HEK293 (cell line): Measurements from ENCODE around the gene GTF2A1L.

ENCODE experiments used
- CTCF ChIA-PET: fragments of 350-600 bp; formaldehyde crosslinking; extraction: SDS; loops from one replicate; lab custom pipeline; 2021; ENCODE audit warnings: antibody characterized with exemption; lab: Yijun Ruan, JAX
- POLR2A ChIA-PET: fragments of 300-600 bp; formaldehyde crosslinking; extraction: SDS; loops from one replicate; lab custom pipeline; 2020; ENCODE audit warnings: antibody characterized with exemption, inconsistent platforms; lab: Yijun Ruan, JAX
- H3K27ac ChIP-seq: fragments of 200-500 bp; sonication (Bioruptor generic); 2 replicates; pipeline ENCODE4 v1.5.1; 2014; ENCODE audit warnings: low read depth, low read length, control low read depth, inconsistent platforms; ENCODE audit errors: extremely low read depth
- H3K36me3 ChIP-seq, 2 experiments: fragments of 200-500 bp in 1 of 2; sonication (Bioruptor generic) in 1 of 2; 1 replicate in 1 of 2; 2 replicates in 1 of 2; pipeline ENCODE4 v1.5.1; 2014 to 2017; ENCODE audit warnings: inconsistent platforms in 2 of 2, low read length in 2 of 2; ENCODE audit not compliant: control insufficient read depth in 2 of 2, insufficient read depth in 1 of 2
- H3K4me1 ChIP-seq: fragments of 200-500 bp; sonication (Bioruptor generic); 2 replicates; pipeline ENCODE4 v1.5.1; 2014; ENCODE audit warnings: mild to moderate bottlenecking, low read length, inconsistent platforms; ENCODE audit not compliant: control insufficient read depth, insufficient read depth
- H3K4me3 ChIP-seq: 2 replicates; pipeline ENCODE4 v1.5.1; 2011; ENCODE audit warnings: low read depth, mild to moderate bottlenecking, control low read depth, low read length, moderate library complexity
- H3K9me3 ChIP-seq: fragments of 200-500 bp; sonication (Bioruptor generic); 2 replicates; pipeline ENCODE4 v1.5.1; 2014; ENCODE audit warnings: low read depth, low read length, inconsistent platforms; ENCODE audit not compliant: control insufficient read depth, insufficient read depth
- KLF16 ChIP-seq: fragments of 450-650 bp; formaldehyde crosslinking; IDR thresholded peaks from 2 replicates; pipeline ENCODE4 v1.5.1; 2017; ENCODE audit warnings: missing biosample characterization, missing genetic modification characterization
- TCF7L2 ChIP-seq: IDR thresholded peaks from 2 replicates; pipeline ENCODE4 v1.6.1; 2011; ENCODE audit warnings: low read depth, mild to moderate bottlenecking, inconsistent platforms, low read length, moderate library complexity, borderline replicate concordance
- ZBTB17 ChIP-seq: fragments of 450-650 bp; formaldehyde crosslinking; IDR thresholded peaks from 2 replicates; pipeline ENCODE4 v1.5.1; 2016; ENCODE audit warnings: missing biosample characterization, missing genetic modification characterization
- ZNF155 ChIP-seq: fragments of 450-650 bp; formaldehyde crosslinking; IDR thresholded peaks from 2 replicates; pipeline ENCODE4 v1.5.1; 2016; ENCODE audit warnings: missing biosample characterization, missing genetic modification characterization
- ZNF184 ChIP-seq: fragments of 450-650 bp; IDR thresholded peaks from 2 replicates; pipeline ENCODE4 v1.5.1; 2018; ENCODE audit warnings: missing biosample characterization, mild to moderate bottlenecking, missing genetic modification characterization
- ZNF202 ChIP-seq: fragments of 450-650 bp; formaldehyde crosslinking; IDR thresholded peaks from 2 replicates; pipeline ENCODE4 v1.5.1; 2016; ENCODE audit warnings: missing biosample characterization, missing genetic modification characterization, borderline replicate concordance
- ZNF354C ChIP-seq: fragments of 450-650 bp; formaldehyde crosslinking; IDR thresholded peaks from 2 replicates; pipeline ENCODE4 v1.5.1; 2016; ENCODE audit warnings: missing biosample characterization, missing genetic modification characterization, low read depth, borderline replicate concordance
- ZNF404 ChIP-seq: fragments of 450-650 bp; formaldehyde crosslinking; IDR thresholded peaks from 2 replicates; pipeline ENCODE4 v1.5.1; 2017; ENCODE audit warnings: missing biosample characterization, missing genetic modification characterization
- ZNF521 ChIP-seq: fragments of 450-650 bp; formaldehyde crosslinking; IDR thresholded peaks from 2 replicates; pipeline ENCODE4 v1.5.1; 2017; ENCODE audit warnings: missing biosample characterization, mild to moderate bottlenecking, missing genetic modification characterization
- ZNF624 ChIP-seq: fragments of 450-650 bp; formaldehyde crosslinking; IDR thresholded peaks from 2 replicates; pipeline ENCODE4 v1.5.1; 2017; ENCODE audit warnings: missing biosample characterization, missing genetic modification characterization
- ZNF707 ChIP-seq: fragments of 450-650 bp; formaldehyde crosslinking; IDR thresholded peaks from 2 replicates; pipeline ENCODE4 v1.5.1; 2016; ENCODE audit warnings: missing biosample characterization, missing genetic modification characterization
- ZSCAN30 ChIP-seq: fragments of 450-650 bp; IDR thresholded peaks from 2 replicates; pipeline ENCODE4 v1.5.1; 2018; ENCODE audit warnings: missing biosample characterization, mild to moderate bottlenecking, missing genetic modification characterization, moderate library complexity
- ZXDB ChIP-seq: fragments of 450-650 bp; formaldehyde crosslinking; IDR thresholded peaks from 2 replicates; pipeline ENCODE4 v1.5.1; 2016; ENCODE audit warnings: missing biosample characterization, missing genetic modification characterization
- TF ChIP-seq, protein P1 (sequence below): fragments of 450-650 bp; formaldehyde crosslinking; IDR thresholded peaks from 2 replicates; pipeline ENCODE4 v1.5.1; 2017; ENCODE audit warnings: missing biosample characterization, missing genetic modification characterization
- TF ChIP-seq, protein P2 (sequence below): fragments of 450-650 bp; formaldehyde crosslinking; optimal IDR thresholded peaks from 2 replicates; pipeline ENCODE3; 2016; ENCODE audit warnings: missing biosample characterization, mild to moderate bottlenecking, missing genetic modification characterization
- TF ChIP-seq, protein P3 (sequence below): fragments of 450-650 bp; formaldehyde crosslinking; IDR thresholded peaks from 2 replicates; pipeline ENCODE4 v1.5.1; 2017; ENCODE audit warnings: missing biosample characterization, missing genetic modification characterization
- TF ChIP-seq, protein P4 (sequence below): fragments of 450-650 bp; formaldehyde crosslinking; IDR thresholded peaks from 2 replicates; pipeline ENCODE4 v1.5.1; 2016; ENCODE audit warnings: missing biosample characterization, missing genetic modification characterization

GTF2A1L gene

DNA sequence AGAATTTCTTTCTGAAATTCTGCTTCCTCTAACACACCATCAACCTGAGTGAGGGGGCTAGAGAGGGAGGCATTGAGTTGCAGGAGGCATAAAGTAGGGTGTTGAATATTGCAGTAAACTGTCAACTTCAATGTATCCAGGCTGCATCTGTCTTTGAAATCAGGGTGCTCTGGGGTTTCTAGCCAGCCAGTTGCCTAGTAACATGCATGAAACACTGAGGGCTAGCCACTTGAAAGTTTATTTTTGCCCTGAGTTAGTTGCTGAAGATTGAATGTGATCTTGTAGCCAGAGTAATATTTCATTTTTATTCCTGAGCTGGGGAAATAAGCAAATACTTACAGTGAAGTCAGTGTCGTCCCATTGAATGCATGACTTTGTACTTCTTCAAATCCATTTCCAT is 96.0 kb downstream of the GTF2A1L start:
- ChIA-PET CTCF (interaction anchor here (0.6 to 0.8 kb wide), 3 partner anchors 9 to 243 kb away, joined by 4 to 5 read pairs (median 4); no protein-coding TSS in a partner anchor), POLR2A (no interaction called here)
- H3K4me1 ChIP-seq, result peaks cover 19% of the 10 kb centered on the region
- TF ChIP-seq TCF7L2 (no peak), ZSCAN30 (tag by site-specific recombination) (no peak), ZNF202 (tag by site-specific recombination) (no peak), KLF16 (tag by site-specific recombination) (no peak), ZNF184 (no peak)
- TF ChIP-seq, protein P1, sequence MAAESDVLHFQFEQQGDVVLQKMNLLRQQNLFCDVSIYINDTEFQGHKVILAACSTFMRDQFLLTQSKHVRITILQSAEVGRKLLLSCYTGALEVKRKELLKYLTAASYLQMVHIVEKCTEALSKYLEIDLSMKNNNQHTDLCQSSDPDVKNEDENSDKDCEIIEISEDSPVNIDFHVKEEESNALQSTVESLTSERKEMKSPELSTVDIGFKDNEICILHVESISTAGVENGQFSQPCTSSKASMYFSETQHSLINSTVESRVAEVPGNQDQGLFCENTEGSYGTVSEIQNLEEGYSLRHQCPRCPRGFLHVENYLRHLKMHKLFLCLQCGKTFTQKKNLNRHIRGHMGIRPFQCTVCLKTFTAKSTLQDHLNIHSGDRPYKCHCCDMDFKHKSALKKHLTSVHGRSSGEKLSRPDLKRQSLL (tag by site-specific recombination), result no peak
- H3K36me3 ChIP-seq, result no peaks in the 10 kb centered on the region
- H3K27ac ChIP-seq, result no peak overlapping the region
- no peaks in the 10 kb centered on the region for H3K9me3 ChIP-seq
- no peak overlapping the region for H3K4me3 ChIP-seq

DNA sequence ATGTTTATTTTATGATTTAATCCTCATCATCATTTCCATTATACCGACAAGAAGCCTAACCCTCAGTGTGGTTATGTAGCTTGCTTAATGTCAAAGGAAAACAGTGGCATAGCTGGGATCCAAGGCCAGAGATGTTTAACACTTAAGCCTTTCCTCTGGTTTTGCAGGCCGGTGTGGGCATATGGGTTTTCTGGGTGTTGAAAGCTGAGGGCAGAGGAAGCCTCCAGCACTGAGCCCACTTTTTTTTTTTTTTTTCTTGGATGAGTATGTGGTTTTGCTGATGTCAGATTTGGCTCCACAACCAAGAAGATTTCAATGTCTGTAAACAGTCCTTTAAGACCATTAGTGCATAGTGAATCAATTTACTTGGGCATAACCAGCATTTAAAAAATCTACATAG is 96.6 kb downstream of the GTF2A1L start:
- H3K9me3 ChIP-seq, result no peaks in the 10 kb centered on the region
- ChIA-PET POLR2A (no interaction called here), CTCF (interaction anchor here (0.6 to 0.8 kb wide), 2 partner anchors 10 to 244 kb away, joined by 4 to 5 read pairs; no protein-coding TSS in a partner anchor)
- no peak overlapping the region for H3K4me3 ChIP-seq
- peaks cover 20% of the 10 kb centered on the region for H3K4me1 ChIP-seq
- H3K27ac ChIP-seq, result no peak overlapping the region
- no peaks in the 10 kb centered on the region for H3K36me3 ChIP-seq
- TF ChIP-seq, protein P2, sequence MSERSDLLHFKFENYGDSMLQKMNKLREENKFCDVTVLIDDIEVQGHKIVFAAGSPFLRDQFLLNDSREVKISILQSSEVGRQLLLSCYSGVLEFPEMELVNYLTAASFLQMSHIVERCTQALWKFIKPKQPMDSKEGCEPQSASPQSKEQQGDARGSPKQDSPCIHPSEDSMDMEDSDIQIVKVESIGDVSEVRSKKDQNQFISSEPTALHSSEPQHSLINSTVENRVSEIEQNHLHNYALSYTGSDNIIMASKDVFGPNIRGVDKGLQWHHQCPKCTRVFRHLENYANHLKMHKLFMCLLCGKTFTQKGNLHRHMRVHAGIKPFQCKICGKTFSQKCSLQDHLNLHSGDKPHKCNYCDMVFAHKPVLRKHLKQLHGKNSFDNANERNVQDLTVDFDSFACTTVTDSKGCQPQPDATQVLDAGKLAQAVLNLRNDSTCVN, result no peak
- TF ChIP-seq ZNF521, result no peak
- TF ChIP-seq ZNF404 (tag by site-specific recombination), result no peak
- no peak for TF ChIP-seq ZNF707 (tag by site-specific recombination)
- no peak for TF ChIP-seq ZBTB17
- no peak for TF ChIP-seq ZNF354C (tag by site-specific recombination)
- TF ChIP-seq ZNF624 (tag by site-specific recombination), result no peak
- TF ChIP-seq, protein P3, sequence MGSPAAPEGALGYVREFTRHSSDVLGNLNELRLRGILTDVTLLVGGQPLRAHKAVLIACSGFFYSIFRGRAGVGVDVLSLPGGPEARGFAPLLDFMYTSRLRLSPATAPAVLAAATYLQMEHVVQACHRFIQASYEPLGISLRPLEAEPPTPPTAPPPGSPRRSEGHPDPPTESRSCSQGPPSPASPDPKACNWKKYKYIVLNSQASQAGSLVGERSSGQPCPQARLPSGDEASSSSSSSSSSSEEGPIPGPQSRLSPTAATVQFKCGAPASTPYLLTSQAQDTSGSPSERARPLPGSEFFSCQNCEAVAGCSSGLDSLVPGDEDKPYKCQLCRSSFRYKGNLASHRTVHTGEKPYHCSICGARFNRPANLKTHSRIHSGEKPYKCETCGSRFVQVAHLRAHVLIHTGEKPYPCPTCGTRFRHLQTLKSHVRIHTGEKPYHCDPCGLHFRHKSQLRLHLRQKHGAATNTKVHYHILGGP (tag by site-specific recombination), result no peak
- TF ChIP-seq, protein P4, sequence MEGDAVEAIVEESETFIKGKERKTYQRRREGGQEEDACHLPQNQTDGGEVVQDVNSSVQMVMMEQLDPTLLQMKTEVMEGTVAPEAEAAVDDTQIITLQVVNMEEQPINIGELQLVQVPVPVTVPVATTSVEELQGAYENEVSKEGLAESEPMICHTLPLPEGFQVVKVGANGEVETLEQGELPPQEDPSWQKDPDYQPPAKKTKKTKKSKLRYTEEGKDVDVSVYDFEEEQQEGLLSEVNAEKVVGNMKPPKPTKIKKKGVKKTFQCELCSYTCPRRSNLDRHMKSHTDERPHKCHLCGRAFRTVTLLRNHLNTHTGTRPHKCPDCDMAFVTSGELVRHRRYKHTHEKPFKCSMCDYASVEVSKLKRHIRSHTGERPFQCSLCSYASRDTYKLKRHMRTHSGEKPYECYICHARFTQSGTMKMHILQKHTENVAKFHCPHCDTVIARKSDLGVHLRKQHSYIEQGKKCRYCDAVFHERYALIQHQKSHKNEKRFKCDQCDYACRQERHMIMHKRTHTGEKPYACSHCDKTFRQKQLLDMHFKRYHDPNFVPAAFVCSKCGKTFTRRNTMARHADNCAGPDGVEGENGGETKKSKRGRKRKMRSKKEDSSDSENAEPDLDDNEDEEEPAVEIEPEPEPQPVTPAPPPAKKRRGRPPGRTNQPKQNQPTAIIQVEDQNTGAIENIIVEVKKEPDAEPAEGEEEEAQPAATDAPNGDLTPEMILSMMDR (tag by site-specific recombination), result no peak
- TF ChIP-seq ZXDB (tag by site-specific recombination), result no peak
- no peak for TF ChIP-seq ZNF155 (tag by site-specific recombination)
